Skeletal muscle cell (primary cell): ENCODE data around the gene CBFA2T2.
"Not testable (repeated sequence)": the region's sequence is repeated elsewhere in the genome, so short reads cannot be mapped to it uniquely, and the experiment has no call there.

Experiments
- DNase-seq: peaks from one replicate; pipeline ENCODE4 v3.0.0-alpha.2; 2010; ENCODE audit warnings: low read depth
- H3K4me3 ChIP-seq: 2 replicates; pipeline ENCODE4 v1.5.1; 2011; ENCODE audit warnings: low read depth, mild to moderate bottlenecking, control low read depth, low read length, moderate library complexity

Gene CBFA2T2

DNA sequence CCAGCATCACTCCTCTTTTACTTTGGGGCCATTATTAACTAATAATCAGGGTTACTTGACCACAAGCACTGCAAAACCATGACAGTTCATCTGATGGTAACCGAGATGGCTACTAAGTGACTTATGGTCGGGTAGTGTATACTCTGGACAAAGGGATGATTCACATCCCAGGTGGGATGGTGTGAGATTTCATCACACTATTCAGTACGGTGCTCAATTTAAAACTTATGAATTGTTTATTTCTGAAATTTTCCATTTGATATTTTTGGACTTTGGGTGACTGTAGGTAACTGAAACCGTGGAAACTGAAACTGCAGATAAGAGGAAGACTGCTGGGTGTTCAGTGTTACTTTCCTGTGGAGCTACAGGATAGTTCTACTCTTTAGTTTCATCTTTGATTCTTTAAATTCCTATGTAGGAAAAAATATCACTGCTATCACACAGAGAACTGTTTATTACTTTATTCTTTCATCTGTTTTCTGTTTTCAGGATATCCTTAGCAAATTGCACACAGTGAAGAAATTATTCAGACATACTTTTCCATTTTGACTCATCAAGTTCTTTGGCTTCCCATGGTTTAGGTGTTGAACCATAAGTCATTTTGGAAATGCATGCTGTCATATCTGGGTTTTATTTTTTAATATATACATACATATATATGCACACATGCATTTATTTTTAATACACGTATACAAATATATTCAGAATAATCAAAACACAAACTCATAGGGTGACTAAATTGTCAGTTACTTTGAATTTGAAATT lies 113.1 kb downstream of the CBFA2T2 start:
- no peak for DNase-seq
- H3K4me3 ChIP-seq = no peak overlapping the region

DNA sequence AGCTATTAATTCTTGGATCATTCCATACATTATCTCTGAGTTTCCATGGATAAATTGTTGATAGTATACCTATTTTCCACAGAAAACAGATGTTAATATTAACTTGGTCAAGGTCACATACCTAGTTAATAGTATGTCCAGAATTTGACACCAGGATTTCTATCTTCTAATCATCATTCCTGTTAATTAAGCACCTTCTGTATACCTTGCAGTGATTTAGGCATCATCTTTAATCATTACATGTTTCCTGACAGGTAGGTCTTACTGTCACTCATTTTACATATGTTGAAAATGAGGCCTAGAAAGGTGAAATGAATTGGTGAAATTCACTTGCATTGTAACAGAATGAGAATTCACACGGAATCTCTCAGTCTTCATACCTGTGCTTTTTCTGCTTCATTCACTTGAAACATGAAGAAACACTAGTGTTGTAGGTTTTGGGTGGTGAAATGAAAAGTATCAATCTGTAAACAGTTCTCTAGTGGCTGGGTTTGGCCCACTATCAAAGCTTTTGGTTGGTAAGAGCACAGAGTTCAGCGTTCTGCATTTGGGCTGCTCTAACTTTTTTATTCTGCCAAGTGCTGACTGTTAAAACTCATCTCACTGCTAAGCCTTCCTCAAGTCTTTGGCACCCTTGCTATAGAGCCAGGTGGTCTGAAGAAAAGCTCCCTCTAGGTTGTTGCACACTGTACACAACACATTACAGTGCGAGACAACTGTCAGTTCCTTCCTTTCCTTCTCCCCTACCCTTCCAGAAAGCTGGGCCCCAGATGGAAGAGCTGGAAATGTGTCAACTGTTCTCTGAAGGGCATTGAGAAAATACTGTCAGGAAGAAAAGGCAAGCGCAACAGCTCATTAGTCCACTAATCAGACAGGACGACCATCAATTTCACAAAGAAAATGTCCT lies 114.4 kb downstream of the CBFA2T2 start:
- DNase-seq = no peak
- no peak overlapping the region for H3K4me3 ChIP-seq

- no peak overlapping the region for H3K4me3 ChIP-seq
- no peak for DNase-seq
Measured at GRCh38 chr20:33604991-33605370, 115.1 kb downstream of the CBFA2T2 start.

GRCh38 chr20:33606118-33606771 lies 116.3 kb downstream of the CBFA2T2 start:
- no peak for DNase-seq
- no peak overlapping the region for H3K4me3 ChIP-seq

GRCh38 chr20:33609504-33609903 lies 119.6 kb downstream of the CBFA2T2 start:
- H3K4me3 ChIP-seq = no peak overlapping the region
- DNase-seq = no peak

DNA sequence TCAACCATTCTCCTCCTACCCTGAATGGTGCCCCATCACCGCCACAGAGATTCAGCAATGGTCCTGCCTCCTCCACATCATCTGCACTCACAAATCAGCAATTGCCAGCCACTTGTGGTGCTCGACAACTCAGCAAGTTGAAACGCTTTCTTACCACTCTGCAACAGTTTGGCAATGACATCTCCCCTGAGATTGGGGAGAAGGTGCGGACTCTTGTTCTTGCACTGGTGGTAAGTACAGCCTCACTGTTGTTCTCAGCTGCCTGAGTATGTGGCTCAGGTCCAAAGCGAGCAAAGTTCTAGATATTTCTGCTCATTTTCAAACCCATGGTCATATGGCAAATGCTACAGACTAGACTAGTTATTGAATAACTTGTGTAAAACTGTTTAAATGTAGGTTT lies 121.2 kb downstream of the CBFA2T2 start:
- no peak overlapping the region for H3K4me3 ChIP-seq
- DNase-seq = no peak

DNA sequence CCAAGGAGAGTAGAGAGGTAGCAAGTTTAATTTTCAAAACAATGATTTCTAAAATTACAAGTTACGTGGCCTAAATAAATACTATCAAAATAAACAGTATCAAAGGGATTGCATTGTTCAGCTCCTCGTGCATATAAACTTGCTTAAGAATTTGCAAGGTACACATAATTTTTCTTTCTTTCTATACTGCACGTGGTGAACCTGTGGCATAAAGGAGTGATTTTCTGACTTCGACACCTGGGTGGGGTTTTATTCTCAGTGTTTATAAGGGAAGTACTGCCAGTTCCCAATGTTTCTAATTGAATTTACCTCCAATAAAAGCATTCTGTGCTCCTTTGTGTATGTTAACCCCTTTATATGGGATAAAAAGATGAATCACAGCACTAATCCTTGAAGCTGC lies 122.1 kb downstream of the CBFA2T2 start:
- no peak for DNase-seq
- no peak overlapping the region for H3K4me3 ChIP-seq

- no peak overlapping the region for H3K4me3 ChIP-seq
- DNase-seq = no peak
Measured at GRCh38 chr20:33621717-33622400, 132.0 kb downstream of the CBFA2T2 start.

DNA sequence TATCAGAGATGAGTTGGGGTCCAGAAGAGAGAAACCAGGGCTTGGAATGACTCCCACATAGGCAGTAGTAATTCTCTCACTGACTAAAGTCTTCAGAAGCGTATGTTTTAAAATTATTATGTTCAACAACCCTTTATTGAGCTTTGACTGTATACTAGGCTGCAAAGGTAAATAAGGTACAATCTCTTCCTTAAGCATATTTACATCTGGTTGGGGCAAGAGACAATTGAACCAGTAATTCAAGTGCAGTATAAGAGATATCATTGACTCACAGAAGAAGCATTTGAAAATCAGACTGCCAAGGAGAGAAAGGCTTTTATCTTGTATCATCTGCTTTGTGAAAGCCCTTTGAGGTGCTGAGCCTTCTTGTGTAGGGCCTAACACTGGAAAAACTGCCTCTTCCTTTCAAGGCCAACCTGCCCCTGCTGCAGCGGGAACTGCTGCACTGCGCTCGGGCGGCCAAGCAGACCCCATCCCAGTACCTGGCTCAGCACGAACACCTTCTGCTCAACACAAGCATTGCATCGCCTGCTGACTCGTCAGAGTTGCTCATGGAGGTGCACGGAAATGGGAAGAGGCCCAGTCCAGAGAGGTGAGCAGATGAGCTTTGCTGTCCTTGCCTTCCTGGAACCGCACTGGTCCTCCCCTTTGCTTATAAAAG lies 132.9 kb downstream of the CBFA2T2 start:
- DNase-seq = no peak

GRCh38 chr20:33624399-33624798 lies 134.5 kb downstream of the CBFA2T2 start:
- DNase-seq = no peak
- H3K4me3 ChIP-seq = no peak overlapping the region

More for the DNA sequence above, 132.9 kb downstream of the CBFA2T2 start:
- H3K4me3 ChIP-seq = no peak overlapping the region

GRCh38 chr20:33626190-33626589 lies 136.3 kb downstream of the CBFA2T2 start:
- H3K4me3 ChIP-seq = no peak overlapping the region
- no peak for DNase-seq

DNA sequence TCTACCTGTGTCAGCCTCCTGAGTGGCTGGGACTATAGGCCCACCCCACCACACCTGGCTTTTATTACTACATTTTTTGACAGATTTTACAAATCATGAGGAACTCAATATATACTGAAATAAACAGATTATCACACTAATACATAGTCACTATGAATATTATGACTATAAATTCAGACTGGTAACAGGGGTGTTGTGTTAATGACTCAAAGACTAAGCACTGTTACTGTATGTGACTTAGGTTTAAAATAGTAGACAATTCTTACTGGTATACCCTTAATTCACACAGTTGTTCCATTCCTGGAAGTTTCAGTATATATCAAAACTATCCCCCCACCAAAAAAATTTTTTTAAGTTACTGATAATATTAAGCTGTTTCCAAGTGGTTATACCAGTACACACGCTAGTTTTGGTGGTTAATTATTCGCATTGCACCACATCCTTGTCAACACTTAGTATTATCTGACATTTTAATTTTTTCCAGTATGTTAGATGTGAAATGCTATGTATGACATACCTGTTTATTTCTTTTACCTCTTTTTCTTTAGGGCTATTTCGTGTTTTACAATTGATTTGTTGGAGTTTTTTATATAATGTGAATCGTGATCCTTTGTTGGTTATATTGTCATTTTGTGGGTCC lies 137.8 kb downstream of the CBFA2T2 start:
- no peak overlapping the region for H3K4me3 ChIP-seq
- no peak for DNase-seq

DNA sequence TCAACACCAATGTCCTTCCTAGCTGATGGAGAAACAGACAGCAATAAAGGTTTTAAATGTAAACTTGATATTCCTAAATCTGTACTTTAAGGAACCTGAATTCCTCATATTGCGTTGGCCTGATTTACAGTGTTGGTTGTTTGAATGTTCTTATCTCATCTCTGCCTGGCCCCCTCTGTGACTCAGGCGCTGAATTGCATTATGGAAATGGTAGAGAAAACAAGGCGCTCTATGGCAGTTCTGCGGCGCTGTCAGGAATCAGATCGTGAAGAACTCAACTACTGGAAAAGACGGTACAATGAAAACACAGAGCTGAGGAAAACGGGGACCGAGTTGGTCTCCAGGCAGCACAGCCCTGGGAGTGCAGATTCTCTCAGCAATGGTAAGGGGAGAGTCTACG lies 139.6 kb downstream of the CBFA2T2 start:
- no peak overlapping the region for H3K4me3 ChIP-seq
- DNase-seq = no peak

DNA sequence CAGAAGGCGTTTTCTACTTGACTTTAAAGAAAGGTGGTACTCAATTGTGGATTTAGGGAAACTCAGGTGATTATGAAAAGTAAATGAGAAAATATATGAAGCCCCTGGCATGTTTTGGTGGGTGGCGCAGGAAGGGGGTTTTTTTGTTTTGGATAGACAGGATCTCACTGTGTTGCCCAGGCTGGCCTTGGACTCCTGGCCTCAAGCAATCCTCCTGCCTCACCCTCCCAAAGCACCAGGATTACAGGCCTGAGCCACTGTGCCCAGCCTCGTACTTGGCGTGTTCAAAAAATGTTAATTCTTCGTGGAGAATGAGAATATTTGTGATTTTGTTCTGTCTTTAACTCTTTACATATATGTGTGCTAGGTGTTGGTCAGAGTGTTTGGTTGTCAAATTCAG lies 140.1 kb downstream of the CBFA2T2 start:
- H3K4me3 ChIP-seq = no peak overlapping the region
- DNase-seq = no peak

DNA sequence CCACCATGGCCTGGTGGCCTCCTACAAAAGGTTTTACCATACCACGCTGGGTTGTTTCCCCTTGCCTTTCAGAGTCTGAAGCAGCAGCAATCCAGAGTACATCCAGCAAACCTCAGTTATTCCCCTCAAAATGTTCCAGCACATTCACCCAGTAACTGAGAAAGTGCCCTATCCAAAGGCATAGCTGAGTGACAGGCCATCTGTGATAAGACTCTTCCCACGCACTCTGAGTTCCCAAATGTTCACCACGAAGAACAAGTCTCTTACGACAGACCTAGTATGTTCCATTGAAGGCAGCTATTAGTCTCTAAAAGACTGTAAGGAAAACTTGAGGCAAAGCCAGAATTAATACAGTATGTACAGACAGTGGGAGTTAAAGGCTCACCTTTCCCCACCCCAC lies 140.6 kb downstream of the CBFA2T2 start:
- DNase-seq = no peak
- no peak overlapping the region for H3K4me3 ChIP-seq

- not testable (repeated sequence) for H3K4me3 ChIP-seq, DNase-seq
Measured at GRCh38 chr20:33631910-33632309, 142.0 kb downstream of the CBFA2T2 start.

- DNase-seq = no peak
Measured at GRCh38 chr20:33635341-33635740, 145.4 kb downstream of the CBFA2T2 start.

GRCh38 chr20:33636776-33637175 lies 146.9 kb downstream of the CBFA2T2 start:
- H3K4me3 ChIP-seq = no peak overlapping the region

More at GRCh38 chr20:33635341-33635740, 145.4 kb downstream of the CBFA2T2 start:
- H3K4me3 ChIP-seq = no peak overlapping the region

GRCh38 chr20:33640287-33640686 lies 150.4 kb downstream of the CBFA2T2 start:
- DNase-seq = no peak
- no peak overlapping the region for H3K4me3 ChIP-seq

More at GRCh38 chr20:33636776-33637175, 146.9 kb downstream of the CBFA2T2 start:
- DNase-seq = no peak
